ENCODE data around the gene FBXW10B. TPM values are rescaled to one million over a fixed set of nuclear protein-coding genes. Genes with fewer than 3 reads are reported as not detected.
"Not testable (repeated sequence)": the region's sequence is repeated elsewhere in the genome, so short reads cannot be mapped to it uniquely, and the experiment has no call there.

FBXW10B gene
- polyA plus RNA-seq (2012; ENCODE audit: missing spikeins) = 0.30 TPM

DNA sequence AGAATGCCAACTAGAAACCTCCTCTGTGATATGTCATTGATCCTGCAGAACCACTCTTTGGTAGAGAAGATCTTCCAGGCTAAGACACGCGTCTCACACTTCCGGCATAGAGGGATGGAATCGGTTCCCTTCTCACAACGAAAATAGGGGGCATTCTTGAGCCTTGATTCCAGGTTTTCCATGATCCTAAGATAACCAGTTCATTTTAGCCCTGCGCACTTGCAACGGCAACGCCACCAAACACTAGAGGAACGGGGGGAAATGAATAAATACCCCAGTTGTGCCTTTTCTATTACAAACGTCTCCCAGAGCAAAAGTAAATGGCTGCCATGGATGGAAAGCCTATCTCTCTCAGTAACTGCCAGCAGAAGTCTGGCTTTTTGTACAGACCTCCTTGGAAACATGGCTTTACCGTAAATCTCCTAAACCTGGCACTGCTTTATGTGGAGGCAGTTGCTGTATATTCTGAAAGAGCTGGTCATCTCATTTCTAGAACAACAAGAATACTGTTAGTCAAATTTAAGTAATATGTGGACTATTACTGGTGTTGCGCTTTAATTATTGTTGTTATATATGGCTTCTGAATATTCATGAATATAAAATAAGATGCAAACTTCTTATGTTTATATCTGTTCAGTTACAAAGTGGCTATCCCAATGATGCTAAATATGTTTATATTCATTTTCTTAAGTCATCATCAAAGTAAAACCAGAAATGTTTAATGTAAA, at the start of gene FBXW10B:
FBXW10B (minus strand) TSS at position 374 of the 728 bp plus-strand sequence; CDS start at position 182, 192 bp downstream.
- not testable (repeated sequence) for DNase-seq (ENCODE audit: insufficient read length); FAIRE-seq

- TF ChIP-seq POLR2AphosphoS5 (IDR thresholded peaks at IDR 0.05; ENCODE audit: low read depth, low read length) (no peak), POLR2A (IDR thresholded peaks at IDR 0.05; ENCODE audit: low read depth, low read length) (no peak), TAF1 (IDR thresholded peaks at IDR 0.05; ENCODE audit: borderline replicate concordance, low read depth, low read length) (no peak)
- FAIRE-seq = no peak
- DNase-seq (ENCODE audit: insufficient read length) = no peak
Measured at GRCh38 chr17:15663691-15664090, 44.2 kb upstream of the FBXW10B start.

DNA sequence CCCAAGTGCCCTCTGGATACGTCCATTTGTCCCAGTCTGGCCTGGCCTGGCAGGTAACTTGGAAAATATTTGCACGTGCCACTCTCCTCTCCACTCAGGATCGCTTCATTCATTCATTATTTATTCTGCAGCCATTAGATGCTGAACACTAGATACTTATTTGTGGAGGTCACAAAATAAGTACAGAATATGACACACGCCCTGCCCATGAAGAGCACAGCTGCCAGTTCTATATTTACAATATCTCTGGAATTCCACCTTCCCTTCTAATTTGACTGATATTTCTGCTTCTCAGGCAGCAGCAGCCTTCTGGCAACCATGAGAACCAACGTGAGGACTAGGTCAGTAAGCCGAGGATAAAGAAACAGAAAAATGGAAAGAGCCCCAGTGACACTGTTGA, 43.7 kb upstream of the FBXW10B start:
- DNase-seq (ENCODE audit: insufficient read length) = no peak
- TF ChIP-seq POLR2AphosphoS5 (IDR thresholded peaks at IDR 0.05; ENCODE audit: low read depth, low read length) = no peak
- no peak for TF ChIP-seq POLR2A (IDR thresholded peaks at IDR 0.05; ENCODE audit: low read depth, low read length)
- no peak for TF ChIP-seq TAF1 (IDR thresholded peaks at IDR 0.05; ENCODE audit: borderline replicate concordance, low read depth, low read length)
- FAIRE-seq = no peak

GRCh38 chr17:15662681-15663080, 43.2 kb upstream of the FBXW10B start:
- TF ChIP-seq POLR2AphosphoS5 (IDR thresholded peaks at IDR 0.05; ENCODE audit: low read depth, low read length) (no peak), TAF1 (IDR thresholded peaks at IDR 0.05; ENCODE audit: borderline replicate concordance, low read depth, low read length) (no peak)
- DNase-seq (ENCODE audit: insufficient read length) (no peak), FAIRE-seq (no peak)

GRCh38 chr17:15660077-15660476, 40.6 kb upstream of the FBXW10B start:
- no peak for DNase-seq (ENCODE audit: insufficient read length)
- FAIRE-seq = no peak
- TF ChIP-seq TAF1 (IDR thresholded peaks at IDR 0.05; ENCODE audit: borderline replicate concordance, low read depth, low read length) (no peak), POLR2A (IDR thresholded peaks at IDR 0.05; ENCODE audit: low read depth, low read length) (no peak), POLR2AphosphoS5 (IDR thresholded peaks at IDR 0.05; ENCODE audit: low read depth, low read length) (no peak)

GRCh38 chr17:15659663-15660062, 40.2 kb upstream of the FBXW10B start:
- DNase-seq (ENCODE audit: insufficient read length) (no peak), FAIRE-seq (no peak)
- TF ChIP-seq TAF1 (IDR thresholded peaks at IDR 0.05; ENCODE audit: borderline replicate concordance, low read depth, low read length) (no peak), POLR2A (IDR thresholded peaks at IDR 0.05; ENCODE audit: low read depth, low read length) (no peak), POLR2AphosphoS5 (IDR thresholded peaks at IDR 0.05; ENCODE audit: low read depth, low read length) (no peak)

- no peak for TF ChIP-seq TAF1 (IDR thresholded peaks at IDR 0.05; ENCODE audit: borderline replicate concordance, low read depth, low read length)
- TF ChIP-seq POLR2AphosphoS5 (IDR thresholded peaks at IDR 0.05; ENCODE audit: low read depth, low read length) = no peak
- no peak for TF ChIP-seq POLR2A (IDR thresholded peaks at IDR 0.05; ENCODE audit: low read depth, low read length)
- DNase-seq (ENCODE audit: insufficient read length) (no peak), FAIRE-seq (no peak)
Measured at GRCh38 chr17:15659236-15659635, 39.7 kb upstream of the FBXW10B start.

- no peak for FAIRE-seq
- TF ChIP-seq POLR2A (IDR thresholded peaks at IDR 0.05; ENCODE audit: low read depth, low read length) (no peak), POLR2AphosphoS5 (IDR thresholded peaks at IDR 0.05; ENCODE audit: low read depth, low read length) (no peak), TAF1 (IDR thresholded peaks at IDR 0.05; ENCODE audit: borderline replicate concordance, low read depth, low read length) (no peak)
- DNase-seq (ENCODE audit: insufficient read length) = no peak
Measured at GRCh38 chr17:15658296-15658695, 38.8 kb upstream of the FBXW10B start.

DNA sequence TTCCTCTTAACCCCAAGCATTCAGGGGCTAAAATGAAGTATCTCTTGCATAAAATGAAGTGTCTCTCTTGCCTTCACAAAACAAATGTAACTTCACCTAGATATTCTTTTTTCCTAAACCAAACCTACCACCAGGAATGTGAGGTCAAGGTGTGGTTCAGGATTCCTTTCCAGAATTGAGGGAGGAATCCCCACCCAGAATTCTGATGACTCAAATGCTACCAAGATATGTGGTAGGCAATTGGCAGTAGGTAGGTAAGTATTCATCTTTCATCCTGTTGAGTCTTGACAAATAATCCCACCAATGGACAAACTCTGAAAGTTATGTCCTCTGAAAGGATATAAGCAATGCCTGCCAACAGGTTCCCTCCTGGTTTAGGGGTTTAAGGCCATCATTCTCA, 38.4 kb upstream of the FBXW10B start:
- DNase-seq (ENCODE audit: insufficient read length) = no peak
- TF ChIP-seq TAF1 (IDR thresholded peaks at IDR 0.05; ENCODE audit: borderline replicate concordance, low read depth, low read length) = no peak
- FAIRE-seq = no peak

DNA sequence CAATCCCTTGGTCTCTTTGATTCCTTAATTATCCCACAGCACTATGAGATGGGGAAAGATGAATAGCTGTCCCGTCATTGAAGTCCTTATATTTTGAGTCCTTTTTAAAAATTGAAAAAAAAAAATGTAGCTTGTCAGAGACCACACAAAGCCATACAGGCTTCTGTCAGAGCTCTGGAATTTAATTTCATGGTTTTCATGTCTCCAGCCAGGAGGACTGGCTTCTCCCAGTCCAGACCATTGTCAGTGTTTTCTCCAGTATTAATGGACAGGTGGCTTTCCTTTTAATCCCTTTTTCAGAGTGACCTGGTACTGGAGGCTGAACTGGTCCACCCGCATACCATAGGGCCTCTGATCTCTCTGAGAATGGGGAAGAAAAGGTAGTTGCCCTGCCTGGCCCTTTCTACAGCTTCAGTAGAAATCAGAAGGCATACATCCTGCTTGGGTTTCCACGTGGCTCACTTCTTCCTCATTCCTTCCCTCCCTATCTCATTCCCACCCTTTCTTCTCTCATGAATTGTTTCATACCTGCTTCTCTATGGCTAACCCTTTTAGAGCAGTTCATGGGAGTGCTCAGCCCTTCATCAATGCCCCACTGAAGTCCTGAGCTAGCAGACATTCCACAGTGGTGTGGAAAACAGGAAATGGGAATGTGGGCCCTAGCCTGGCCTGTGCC, 35.5 kb upstream of the FBXW10B start:
- no peak for FAIRE-seq
- DNase-seq (ENCODE audit: insufficient read length) = no peak
- TF ChIP-seq TAF1 (IDR thresholded peaks at IDR 0.05; ENCODE audit: borderline replicate concordance, low read depth, low read length) (no peak), POLR2AphosphoS5 (IDR thresholded peaks at IDR 0.05; ENCODE audit: low read depth, low read length) (no peak), POLR2A (IDR thresholded peaks at IDR 0.05; ENCODE audit: low read depth, low read length) (no peak)

DNA sequence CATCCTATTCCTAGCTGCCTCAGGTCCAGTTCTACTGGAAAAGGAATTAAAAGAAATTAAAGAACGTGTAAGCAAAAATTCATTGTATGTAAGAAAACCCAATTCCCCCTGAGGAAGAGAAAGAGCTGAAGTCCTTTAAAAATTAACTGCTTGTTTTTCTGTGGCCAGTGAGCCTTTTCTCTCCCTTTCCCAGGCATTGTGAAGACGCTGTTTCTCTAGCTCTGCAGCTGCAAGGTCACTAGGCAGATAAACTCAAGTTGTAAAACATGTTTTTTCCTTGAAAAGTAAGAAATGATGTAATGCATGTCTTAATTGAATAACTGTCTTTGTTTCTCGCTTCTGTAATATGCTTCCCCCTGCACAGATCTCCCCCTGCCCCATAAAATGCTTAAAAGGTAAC, 34.9 kb upstream of the FBXW10B start:
- not testable (repeated sequence) for DNase-seq (ENCODE audit: insufficient read length); FAIRE-seq

GRCh38 chr17:15652960-15653359, 33.5 kb upstream of the FBXW10B start:
- no peak for FAIRE-seq
- no peak for DNase-seq (ENCODE audit: insufficient read length)
- no peak for TF ChIP-seq TAF1 (IDR thresholded peaks at IDR 0.05; ENCODE audit: borderline replicate concordance, low read depth, low read length)
- no peak for TF ChIP-seq POLR2AphosphoS5 (IDR thresholded peaks at IDR 0.05; ENCODE audit: low read depth, low read length)
- TF ChIP-seq POLR2A (IDR thresholded peaks at IDR 0.05; ENCODE audit: low read depth, low read length) = no peak
